Stimulated activated CD8-positive, alpha-beta memory T cell treated with anti-CD3 and anti-CD28 coated beads, Interleukin-7, amount 100 ng/mL, for 1 hour (primary cell): Measurements from ENCODE around the gene PELO.
"Not testable (repeated sequence)": the region's sequence is repeated elsewhere in the genome, so short reads cannot be mapped to it uniquely, and the experiment has no call there.

Source experiments
- DNase-seq, 2 donors: peaks; one replicate each; pipeline ENCODE4 v3.0.0-alpha.2; 2020; ENCODE audit warnings: low read depth in 2 of 2

The PELO gene

DNA sequence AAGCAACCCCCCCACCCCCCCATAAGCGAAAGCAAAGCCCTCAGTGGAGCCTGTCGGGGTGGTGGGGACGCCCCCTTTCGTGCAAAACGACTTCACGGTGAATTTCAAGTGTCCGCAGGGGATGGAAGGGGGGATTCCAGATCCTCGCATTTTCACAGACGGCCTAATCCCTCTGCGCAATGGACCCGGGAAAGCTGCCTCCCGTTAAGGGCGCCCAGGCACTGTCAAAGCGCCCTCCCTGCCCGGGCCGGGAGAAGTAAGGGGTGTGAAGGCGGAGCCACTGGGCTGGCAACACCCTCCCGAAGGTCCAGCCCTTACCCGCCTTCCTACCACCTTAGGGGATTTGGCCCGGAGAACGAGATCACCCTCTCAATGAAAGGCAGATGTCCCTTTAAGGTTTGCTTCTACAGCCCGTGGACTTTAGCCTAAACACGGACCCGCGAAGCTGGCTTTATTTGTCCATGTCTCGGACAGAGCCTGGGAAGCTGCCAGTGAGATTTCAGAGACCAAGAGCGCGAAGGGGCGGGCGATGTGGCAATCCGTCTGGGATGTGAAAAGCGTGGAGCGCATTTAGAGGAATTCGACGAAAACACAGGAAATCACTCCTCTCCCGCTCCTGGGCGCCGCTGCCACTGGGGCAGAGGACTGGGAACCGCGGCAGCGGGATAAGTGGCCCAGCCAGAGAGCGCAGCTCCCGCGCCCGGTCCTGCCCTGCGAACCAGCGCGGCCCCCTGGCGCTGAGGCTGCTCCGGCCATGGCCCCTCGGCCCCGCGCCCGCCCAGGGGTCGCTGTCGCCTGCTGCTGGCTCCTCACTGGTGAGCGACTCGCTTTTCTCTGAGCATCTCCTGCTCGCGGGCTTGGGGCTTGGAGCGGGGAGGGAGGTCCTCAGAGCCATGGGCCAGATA, at the start of gene PELO, which contains the start of gene ITGA1:
PELO (plus strand) TSS at position 317 of the 905 bp plus-strand sequence. CDS start 12,479 bp downstream, outside the sequence.
ITGA1 (plus strand) TSS at position 317 of the 905 bp plus-strand sequence; CDS start at position 755, 438 bp downstream.
- no peak for DNase-seq

DNA sequence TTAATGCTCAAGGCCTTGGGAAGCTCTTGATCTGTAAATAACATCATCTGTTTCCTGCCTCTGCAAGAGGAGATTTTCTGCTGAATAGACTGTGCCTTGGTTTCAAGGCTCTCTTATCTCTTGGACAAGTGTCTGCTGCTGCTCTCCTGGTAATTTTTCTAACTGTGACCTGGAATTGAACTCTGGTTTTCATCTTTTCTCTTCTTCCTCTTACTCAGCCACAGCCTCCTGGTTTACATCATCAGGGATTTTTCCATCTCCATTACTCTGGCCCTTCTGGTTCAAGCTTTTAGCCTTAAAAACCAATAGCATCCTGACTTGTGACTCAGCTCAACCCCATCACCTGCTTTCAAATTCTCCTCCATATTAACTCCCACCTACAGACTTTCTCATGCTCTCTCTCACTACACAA, 49.6 kb upstream of the PELO start:
- DNase-seq: no peak

DNA sequence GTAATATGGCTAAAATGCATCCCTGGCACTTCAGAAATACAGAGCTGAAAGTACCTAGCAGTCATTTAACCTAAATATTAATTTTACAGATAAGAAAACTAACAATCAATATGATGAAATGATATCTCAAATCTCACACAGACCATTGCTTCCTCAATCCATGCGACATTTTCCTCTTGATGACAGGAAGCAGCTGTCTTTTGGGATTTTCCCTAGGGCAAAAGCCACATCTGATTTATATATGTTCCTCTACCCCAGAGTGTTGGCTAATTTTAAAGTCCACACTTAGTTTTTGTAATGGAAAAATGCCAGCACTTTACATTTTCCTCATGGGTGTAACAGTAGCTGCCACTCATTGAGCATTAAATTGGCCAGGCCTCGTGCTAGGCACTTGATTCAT, 47.7 kb upstream of the PELO start:
- DNase-seq: no peak

DNA sequence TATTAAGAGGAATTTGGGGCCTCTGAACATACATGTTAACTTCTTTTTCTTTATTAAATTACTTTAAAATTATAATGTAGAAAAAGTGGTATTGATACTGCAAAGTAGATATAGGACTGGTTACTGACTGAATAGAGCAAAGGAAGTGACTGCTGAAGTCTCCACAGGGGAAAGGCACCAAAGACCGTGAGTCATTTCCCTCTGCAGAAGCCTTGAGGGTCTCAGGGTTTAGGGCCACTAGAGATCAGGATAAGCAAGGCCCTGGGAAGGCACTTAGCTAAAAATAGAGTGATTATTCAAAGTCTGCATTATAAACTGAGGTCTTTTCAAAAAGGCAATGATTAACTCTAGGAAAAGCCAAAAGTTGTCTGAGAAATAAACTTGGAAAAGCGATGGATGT, 44.7 kb upstream of the PELO start:
- no peak for DNase-seq

DNA sequence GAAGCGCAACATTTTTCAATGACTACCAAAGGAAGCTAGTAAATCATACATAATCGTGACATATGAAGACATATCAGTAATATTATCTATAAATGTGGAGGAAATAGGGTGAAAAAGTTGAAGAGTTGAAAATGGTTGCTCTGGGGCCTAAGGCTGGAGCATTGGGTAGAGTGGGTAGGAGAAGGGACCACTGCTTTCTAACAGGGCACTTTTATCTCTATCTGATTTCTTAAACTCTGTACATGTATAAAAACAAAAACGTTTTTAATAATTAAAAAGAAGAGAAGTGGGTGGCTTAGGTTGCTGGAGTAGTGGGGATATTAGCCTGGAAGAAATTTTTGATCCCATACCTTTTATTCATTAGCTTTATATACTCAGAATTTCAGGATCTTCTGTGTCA, 44.2 kb upstream of the PELO start:
- DNase-seq: no peak

GRCh38 chr5:52743970-52744369, 43.7 kb upstream of the PELO start:
- no peak for DNase-seq

GRCh38 chr5:52744867-52745458, 42.8 kb upstream of the PELO start:
- not testable (repeated sequence) for DNase-seq

GRCh38 chr5:52746539-52746938, 41.2 kb upstream of the PELO start:
- DNase-seq: no peak

GRCh38 chr5:52748590-52748989, 39.1 kb upstream of the PELO start:
- DNase-seq: no peak

GRCh38 chr5:52749666-52750065, 38.0 kb upstream of the PELO start:
- DNase-seq: no peak

DNA sequence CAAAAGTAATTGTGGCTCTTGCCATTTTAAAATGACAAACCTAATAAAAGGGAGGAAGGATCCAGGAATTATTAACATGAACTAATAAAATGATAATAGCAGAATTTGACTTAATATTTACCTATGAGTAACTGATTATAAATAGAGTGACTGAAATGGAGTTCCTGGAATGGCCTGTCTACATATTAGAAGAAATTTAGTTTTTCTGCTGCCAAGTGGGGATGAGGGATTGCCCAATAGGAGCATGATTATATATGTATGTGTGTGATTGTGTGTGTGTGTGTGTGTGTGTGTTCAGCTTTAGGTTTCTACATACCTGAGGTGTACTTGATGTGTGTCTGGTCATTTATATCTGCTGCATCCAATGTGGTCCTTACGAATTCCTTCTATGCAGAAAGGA, 36.6 kb upstream of the PELO start:
- DNase-seq: no peak

DNA sequence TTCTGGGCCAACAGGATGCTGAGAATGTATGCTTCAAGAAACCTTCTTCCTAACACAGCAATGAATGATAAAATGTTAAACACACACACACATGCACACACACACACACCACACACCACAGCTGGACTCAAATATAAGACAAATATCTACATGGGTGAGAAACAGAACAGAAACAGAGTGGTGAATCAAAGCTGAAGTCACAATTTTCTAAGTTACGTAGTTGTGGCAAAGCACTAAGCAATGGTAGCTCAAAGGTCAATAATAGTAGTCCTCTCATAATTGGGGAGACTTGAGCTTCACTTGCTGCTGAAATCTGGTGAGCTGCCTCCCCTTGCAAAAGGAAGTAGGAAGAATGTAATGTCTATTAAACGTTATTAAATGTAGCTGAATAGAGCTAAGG, 33.7 kb upstream of the PELO start:
- no peak for DNase-seq

DNA sequence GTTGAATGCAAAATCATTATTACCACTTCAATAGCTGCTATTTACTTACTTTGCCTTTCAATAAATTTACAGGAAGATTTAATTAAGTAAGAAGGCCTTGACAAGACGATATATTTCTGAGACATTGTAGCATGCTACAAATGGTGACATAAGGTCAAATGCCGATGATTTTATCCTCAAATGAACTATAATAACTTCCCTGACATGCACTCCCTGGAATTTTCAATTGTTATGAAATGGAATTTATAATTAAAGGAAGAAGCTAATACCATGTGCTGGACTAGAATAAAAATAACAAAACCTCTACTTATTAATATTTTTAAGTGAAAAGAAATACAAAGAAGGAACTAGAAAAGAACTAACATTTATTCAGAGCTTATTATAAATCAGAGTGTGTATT, 30.2 kb upstream of the PELO start:
- DNase-seq: no peak

DNA sequence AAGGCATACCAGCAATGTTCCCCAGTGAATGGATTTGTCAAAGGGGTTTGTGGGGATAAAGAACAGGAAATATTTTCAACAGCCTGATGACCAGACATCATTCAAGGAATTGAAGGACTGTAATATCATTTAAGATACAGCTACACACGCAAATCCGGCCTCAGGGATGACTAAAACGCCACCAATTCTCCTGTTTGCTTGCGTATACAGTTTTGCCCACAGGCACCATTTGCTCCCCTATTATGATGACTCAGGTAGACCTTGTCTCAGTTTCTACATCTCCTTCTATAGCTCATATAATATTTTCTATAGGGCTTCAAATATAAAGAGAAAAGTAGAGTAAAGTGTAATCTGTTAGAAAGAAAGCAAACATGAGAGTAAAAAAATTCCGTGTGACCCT, 29.7 kb upstream of the PELO start:
- DNase-seq: no peak

DNA sequence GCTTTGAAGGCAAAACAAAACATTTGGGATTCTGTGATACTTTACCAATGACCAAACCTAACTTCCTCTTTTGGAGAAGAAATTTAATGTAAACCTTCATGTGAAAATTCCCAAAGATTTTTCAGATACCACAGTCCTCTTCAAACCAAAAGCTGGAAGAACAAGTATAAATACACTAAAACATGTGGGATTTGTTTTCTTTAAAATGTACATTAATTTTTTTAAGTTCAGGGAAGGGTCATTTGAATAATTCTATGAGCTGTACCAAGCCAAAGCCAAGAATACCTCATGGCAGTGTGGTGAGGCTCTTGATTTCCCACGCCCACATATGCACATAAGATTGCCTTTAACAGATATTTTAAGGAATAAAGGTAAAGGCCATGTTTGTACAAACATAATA, 28.4 kb upstream of the PELO start:
- DNase-seq: no peak

DNA sequence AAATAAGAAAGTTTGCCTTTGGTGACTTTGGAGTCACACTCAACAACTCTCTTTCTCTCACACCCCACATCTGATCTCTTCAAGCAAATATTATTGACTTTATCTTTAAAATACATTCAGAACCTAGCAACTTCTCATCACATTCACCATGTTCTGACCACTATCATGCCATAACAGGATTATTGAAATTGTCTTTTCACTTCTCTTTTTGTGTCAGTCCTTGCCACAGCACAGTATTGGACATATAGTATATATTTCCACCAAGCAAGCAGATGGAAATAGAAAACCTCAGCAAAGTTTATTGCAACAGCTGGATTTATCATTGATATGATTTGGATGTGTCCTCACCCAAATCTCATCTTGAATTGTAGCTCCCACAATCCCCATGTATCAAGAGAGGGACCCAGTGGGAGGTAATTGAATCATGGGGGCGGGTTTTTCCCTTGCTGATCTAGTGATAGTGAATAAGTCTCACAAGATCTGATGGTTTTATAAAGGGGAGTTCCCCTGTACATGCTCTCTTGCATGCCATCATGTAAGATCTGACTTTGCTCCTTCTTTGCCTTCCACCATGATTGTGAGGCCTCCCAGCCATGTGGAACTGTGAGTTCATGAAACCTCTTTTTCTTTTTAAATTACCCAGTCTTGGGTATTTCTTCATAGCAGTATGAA, 26.9 kb upstream of the PELO start:
- no peak for DNase-seq

DNA sequence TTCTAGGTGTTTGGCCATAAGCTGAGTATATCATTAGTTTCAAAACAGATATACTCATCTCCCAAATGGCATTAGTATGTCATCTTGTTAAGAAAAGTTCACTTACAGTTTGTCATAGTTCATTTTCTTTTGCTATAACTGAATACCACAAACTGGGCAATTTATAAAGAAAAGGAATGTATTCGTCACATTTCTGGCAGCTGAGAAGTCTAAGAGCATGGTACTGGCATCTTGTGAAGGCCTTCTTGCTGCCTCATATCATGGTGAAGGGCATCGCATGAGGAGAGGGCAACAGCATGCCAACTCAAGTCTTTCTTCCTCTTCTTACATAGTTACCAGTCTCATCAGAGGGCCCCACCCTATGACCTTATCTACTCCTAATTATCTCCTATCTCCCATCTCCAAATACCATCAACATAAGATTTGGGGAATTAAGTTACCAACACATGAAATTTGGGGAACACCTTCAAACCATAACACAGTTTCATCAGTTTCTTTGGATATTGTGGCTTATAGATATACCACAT, 20.4 kb upstream of the PELO start:
- no peak for DNase-seq

DNA sequence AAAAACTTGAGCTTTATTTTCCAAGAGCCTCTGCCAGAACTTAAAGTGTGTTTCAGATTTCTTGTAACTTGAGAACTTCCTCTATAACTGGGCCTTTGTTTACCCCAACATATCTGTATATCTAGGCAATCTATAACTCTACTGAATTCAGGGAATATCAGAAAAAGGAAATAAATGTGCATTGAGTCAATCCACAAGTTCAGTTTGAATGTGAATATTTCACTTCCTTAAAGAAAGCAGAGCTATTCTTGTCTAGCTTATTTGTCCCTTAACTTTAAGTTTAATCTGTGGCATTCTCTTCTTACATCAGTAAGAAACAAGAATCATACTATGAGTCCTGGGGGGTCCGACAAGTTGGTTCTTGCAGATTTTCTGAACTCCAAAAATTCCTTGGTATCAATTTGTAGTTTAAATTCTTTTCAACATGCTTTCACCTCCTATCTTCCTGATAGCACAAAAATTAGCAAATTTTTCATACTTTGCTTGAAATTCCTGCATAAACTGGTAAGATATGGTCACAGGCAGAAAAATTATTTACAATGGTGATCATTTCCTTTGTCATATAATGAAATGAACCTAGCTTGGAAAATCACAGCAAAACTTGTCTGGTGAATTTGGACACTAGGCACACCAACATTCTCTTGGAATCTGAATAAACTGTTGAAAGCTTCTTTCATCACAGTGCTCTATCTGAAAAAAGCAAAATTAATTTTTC, 19.8 kb upstream of the PELO start:
- no peak for DNase-seq

DNA sequence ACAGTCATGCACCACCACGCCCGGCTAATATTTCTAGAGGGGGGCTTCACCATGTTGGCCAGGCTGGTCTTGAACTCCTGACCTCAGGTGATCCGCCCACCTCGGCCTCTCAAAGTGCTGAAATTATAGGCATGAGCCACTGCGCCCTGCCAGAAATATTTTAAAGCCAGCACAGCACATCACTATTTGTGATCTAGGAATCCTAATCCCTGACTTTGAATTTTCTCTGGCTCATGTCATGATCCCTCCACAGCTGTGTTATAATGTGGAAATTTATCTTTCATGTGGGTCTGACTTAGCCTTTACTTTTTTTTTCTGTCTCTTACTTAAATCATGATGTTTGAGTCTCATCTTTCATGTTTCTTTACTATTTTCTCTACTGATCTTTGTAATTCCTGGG, 18.7 kb upstream of the PELO start:
- DNase-seq: no peak

DNA sequence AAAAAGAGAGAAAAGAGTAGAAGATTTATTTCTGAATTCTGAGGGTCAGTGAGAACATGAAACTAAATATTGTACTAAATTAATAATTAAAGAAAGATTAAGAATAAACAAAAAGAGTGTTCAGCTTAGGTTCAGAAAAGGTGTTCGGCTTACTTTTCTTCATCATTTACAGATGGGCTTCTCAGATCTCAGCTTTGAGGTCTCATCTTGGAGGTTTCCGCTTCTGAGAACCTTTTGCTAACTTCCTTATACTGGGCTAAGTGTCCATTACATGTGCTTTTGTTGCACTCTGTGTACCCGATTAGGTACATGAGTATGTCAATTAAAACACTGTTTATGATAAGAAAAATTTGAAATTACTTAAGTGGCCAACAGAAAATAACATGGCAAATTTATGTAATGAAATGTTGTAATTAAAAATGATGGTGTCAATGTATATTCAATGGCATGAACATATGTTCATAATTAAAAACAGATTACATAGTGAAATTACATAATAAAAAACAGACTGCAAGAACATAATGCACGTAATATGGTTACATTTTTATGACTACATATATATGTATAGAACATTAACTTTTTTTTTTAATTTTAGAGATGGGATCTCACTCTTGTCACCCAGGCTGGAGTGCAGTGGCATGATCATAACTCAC, 17.3 kb upstream of the PELO start:
- DNase-seq: no peak

GRCh38 chr5:52771343-52772039, 16.2 kb upstream of the PELO start:
- DNase-seq: no peak
